Gastrocnemius medialis (tissue), 4 donors: ENCODE data around the gene NSMCE1.

Source experiments
- CTCF ChIP-seq, 5 experiments: fragments of 450-650 bp in 3 of 5; fragments of 200-600 bp in 2 of 5; sonication (generic) in 2 of 5; IDR thresholded peaks in 4 of 5; conservative IDR thresholded peaks in 1 of 5; 1 replicate in 4 of 5; 2 replicates in 1 of 5; pipeline ENCODE4 v1.5.1; 2016 to 2019; ENCODE audit warnings: antibody characterized with exemption in 5 of 5, mild to moderate bottlenecking in 3 of 5, moderate library complexity in 3 of 5
- POLR2A ChIP-seq, 2 donors: fragments of 450-650 bp; IDR thresholded peaks; one replicate each; pipeline ENCODE4 v1.6.1; 2017; ENCODE audit warnings: antibody characterized with exemption in 2 of 2, mild to moderate bottlenecking in 2 of 2, moderate library complexity in 2 of 2

GRCh38 chr16:27302126-27302525, 33.6 kb upstream of the NSMCE1 start:
- no peak for TF ChIP-seq POLR2A (IDR thresholded peaks at IDR 0.05)
- no peak for TF ChIP-seq CTCF (IDR thresholded peaks at IDR 0.05 in 4 of 5, conservative IDR thresholded peaks at IDR 0.05 in 1 of 5)
